GM21717 (cell line): ENCODE results near the gene CDH2.

Source experiments
- ATAC-seq: cut with Tn5 transposase; IDR thresholded peaks from one replicate; pipeline ENCODE4 v1.9.1; 2021; ENCODE audit warnings: mild to moderate bottlenecking, moderate library complexity; ENCODE audit not compliant: unreplicated experiment

Gene CDH2

DNA sequence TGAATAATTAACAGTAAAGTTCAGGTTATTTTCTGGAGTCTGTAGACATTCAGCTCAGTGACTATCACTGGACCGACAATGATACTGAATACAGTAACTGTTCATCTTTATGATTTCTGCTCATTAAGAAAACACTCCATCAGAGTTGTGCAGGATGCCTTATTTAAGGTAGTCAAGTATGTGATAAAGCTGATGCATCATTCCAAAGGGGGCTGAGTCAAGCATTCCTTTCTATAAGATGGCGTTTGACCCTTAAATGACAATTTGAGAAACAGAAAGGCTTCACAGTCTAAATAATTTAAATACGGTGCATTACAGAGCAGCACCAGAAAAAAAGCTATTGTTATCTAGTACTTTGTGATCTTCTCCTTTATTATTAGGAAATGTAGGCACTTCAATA lies 131.1 kb downstream of the CDH2 start:
- no peak for ATAC-seq

DNA sequence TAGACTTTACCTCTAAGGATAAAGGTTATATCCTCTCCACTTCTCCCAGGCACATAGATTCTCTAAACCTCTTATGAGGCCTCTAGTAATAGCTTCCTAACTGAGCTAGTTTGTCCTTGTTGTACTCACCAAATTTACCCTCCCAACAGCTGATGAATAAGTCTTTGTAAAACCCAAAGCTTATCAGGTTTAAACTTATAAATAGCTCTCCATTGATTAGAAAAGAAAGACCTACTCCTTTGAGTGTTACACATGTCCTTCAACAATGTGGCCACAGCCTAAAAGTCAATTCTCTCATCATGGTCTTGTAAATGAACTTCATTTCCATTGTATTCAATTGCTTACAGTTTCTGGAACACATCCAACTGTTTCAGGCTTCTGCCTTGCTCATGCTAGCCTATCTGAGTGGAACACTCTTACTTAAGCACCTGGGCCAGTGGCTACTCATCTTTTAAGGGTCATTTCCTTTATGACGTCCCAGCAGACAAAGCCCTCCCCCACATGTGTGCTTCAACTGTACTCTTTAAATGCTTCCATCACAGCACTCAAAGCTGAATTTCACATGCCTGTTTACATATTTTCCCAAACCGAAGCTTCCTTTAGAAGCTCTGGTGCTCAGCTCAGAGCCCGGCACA lies 131.6 kb downstream of the CDH2 start:
- ATAC-seq: no peak

DNA sequence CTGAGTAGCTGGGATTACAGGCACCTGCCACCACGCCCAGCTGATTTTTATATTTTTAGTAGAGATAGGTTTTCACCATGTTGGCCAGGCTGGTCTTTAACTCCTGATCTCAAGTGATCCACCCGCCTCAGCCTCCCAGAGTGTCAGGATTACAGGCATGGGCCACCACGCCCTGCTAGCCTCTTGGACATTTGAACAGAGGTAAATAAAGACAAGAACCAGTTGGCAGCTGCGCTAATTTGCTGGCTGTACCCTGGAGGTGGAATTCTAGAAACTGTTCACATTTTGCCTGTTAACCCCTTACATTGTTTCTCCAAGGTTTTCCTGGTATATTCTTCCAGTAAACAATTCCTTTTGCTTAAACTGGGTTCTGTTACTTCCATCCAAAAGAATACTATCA lies 132.9 kb downstream of the CDH2 start:
- no peak for ATAC-seq

DNA sequence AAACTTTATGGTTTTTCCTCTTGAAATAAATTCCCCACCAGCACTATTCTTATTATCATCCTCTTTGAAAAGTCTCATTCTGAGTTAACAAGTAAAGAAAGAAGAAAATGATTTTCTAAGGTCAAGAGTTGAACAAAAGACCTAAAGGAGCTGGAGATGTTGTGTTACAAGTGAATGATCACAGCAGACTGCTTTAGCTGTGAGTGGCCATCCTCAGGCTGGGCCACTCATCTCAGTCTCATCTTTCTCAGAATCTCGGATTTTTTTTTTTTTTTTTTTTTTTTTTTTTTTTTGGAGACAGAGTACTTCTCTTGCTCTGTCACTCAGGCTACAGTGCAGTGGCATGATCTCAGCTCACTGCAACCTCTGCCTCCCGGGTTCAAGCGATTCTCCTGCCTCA lies 133.3 kb downstream of the CDH2 start:
- no peak for ATAC-seq

DNA sequence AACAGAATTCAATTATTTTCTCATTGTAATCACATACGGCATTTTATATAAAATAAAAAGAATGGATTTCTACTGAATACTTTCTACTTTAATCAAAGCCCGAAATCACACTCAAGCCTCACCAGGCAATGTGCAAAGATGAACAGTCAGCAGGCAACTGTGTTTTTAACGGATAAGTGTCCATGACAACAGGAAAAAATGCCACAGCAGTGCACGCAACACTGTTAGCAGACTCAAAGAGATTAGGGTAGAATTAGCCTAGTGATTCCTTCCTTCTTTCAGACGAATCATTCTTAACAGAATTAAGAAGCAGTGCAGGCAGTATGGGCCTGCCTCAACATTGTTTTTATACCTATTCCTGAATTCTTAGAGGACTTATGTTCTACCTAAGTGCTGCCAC lies 135.6 kb downstream of the CDH2 start:
- no peak for ATAC-seq

DNA sequence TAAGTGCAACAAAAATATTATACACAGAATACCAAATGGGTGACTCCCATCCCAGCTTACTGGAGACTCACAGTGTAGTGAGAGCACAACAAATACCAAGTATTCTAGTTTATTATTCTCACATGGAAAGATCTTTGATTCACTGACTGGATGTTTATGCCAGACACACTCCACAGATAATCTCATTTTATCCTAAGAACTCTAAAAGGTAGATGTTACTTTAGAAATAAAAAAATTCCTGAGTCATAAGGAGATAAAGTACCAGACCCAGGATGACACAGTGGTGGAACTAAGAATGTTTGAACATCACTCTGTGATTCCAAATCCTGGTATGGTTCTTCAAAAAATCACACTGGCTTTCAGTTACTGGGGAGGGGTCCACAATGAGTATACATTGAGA lies 136.2 kb downstream of the CDH2 start:
- no peak for ATAC-seq

DNA sequence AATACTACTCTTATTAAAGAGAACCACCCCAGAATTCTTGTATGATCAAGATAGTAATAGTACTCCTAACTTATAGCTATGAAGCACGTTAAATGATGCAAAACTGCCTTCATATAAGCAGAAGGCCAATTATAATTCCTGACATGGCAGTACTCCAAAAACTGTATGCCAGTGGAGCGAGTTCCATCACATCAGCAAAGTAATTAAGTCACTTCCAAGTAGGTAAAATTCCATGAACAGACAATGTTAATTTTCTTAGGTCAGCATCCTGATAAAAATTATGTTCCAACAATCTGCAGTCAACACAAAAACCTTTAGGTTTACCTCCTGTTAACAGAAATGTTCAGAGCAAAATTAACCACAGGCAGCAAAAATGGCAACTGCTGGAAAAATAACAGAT lies 136.7 kb downstream of the CDH2 start:
- no peak for ATAC-seq

DNA sequence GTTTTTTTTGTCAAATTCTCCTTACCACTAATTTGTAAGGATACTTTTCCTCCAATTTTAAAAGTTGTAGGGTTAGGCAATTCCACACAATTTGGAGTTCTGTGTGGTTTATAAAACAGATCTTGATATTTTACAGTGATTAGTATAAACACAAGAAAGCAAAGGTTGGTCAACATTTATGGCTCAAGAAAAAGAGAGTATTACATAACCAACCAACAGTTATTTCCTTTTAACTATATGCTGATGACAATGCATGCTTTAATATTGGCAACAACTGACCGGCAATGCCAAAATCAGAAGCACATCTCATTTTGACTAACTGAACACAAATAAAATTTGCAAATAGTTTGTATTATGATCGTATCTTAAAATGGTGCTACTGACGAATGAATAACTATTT lies 137.2 kb downstream of the CDH2 start:
- ATAC-seq: no peak

DNA sequence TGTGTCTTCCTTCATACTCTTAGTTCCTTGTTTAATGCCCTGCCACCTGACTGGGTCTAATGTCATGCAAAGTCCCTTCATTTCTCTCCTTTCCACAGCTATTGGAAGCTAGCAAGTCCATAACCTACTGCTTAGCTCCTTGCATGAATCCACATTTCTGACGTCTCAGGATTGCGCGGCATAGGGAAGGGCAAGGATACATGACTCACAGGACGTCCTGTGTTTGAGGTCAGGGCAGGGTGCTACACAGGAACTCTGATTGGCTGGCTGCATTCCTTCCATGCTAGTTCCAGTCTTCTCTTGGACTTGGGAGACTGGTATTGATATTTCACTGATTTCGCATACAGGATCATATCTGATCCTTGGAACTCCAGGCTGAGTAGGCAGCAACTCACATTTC lies 137.9 kb downstream of the CDH2 start:
- no peak for ATAC-seq

DNA sequence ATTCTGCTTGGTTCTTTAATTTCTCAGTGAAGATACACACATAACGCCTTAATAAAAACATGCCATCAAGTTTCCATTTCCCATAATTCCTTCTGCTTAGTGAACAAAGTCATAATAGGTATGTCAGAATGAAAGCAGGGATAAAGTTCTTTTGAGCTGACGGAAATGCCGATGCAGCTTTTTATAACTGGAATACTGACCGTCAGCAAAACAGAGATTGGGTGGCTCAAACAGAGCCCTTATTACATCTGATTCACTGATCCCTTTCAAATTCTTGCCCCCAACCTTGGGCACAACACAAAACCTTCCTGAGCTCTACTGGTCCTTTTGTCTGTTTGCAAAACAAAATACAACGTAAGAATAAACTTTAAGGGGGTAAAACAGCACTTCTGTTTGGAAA lies 140.4 kb downstream of the CDH2 start:
- no peak for ATAC-seq

DNA sequence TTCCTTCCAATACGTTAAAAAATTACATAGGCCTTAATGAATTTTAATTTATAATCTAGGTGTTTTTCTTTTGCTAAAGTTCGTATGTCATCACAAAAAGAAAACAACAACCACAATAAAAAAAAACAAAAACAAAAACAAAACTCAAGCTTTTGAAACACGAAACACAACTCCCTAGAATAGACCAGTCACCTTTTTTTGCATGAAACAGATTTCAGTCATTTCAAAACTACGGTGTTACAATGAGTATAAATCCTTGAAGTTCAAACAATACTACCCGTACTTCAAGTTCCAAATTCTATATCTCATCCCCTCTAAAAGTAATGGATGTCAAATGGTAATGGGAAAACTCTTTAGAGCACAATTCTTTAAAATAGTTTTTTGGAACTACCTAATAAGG lies 142.4 kb downstream of the CDH2 start:
- no peak for ATAC-seq

DNA sequence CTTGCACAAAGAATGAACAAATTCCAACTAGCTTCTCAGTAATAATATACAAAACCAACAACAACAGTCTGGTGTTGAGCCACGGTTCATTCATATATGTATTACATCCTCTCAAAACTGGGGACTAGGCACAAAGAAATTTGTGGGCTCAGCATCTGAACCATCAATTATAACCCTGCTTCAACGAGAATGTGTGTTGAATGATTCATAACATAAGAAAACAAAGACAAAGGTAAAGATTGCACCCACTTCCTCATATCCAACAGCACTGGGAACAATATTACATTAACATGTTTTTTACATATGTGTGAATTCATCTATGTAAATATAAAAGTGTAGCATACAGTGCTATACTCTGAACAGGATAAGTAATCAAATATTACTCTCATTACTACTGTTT lies 144.8 kb downstream of the CDH2 start:
- ATAC-seq: no peak

DNA sequence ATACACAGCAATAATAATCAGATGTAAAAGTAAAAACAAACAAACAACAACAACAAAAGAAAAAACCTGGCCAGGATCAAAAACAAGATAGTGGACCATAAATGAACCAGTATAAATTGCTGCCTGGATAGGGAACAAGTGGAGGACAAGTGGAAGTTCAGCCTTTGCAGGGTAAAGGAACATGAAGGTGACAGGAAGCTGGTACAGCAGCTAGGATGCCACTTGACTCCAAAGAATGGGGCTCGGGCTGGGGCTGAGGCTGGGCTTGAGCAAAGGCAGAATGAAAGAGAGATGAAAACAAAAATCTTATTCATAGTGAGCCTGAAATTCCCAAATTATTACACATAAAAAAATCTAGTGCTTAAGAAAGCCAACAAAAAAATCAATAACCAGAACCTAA lies 146.5 kb downstream of the CDH2 start:
- ATAC-seq: no peak

DNA sequence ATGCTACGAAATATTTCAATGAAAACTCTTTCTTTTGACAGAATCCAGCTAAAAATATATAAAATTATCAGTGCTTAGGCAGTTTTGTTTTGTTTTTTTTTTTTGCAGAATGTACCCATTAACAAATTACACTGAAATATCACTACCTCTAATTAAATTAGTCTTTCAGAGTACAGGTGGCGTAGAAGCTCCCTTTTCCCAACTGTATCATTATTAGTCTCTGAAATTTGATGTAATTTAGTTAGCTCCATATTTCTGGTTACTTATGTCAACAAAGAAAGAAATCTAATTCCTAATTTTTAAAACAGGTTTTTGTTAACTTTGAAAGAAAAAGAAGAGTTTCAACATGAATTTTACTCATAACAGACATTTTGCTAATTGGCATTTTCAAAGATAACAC lies 149.2 kb downstream of the CDH2 start:
- ATAC-seq: no peak

DNA sequence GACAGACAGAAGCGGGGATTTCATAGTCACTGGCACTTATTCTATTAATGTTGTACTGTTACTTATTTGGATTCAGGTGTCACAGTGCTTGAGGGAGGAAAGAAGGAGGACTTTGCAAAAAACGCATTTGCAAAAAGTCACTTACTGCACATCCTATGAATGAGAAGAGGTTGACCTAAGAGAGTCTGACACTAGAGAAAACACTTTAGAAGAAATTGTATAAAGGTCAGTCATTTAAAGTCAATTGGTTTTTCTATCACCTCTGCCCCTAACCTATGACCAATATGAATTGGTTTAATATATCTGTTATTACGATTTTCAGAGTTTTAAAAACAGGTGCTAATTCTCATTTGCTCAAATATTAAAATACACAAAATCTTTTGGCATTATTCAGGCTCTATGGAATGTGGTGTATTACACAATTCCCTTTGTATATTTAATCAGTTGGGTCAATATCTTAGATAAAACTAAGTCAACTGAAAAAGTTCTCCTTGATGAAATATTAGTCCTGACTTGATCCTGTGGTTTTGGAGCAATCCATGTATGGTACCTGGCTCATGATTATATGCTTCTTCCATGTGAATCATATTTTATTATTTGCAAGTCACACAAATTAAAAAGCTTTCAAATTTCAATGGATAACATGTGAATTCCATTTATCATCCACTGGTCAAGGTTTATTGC lies 157.4 kb downstream of the CDH2 start:
- no peak for ATAC-seq

DNA sequence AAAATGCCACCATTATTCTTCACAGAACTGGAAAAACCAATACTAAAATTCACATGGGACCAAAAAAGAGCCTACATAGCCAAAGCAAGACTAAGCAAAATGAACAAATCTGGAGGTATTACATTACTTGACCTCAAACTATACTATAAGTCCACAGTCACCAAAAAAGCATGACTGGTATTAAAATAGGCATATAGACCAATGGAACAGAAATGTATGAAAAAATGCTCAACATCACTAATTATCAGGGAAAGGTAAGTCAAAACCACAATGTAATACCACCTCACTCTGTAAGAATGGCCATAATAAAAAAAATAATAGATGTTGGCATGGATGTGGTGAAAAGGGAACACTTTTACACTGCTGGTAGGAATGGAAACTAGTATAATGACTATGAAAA lies 158.6 kb downstream of the CDH2 start:
- no peak for ATAC-seq

DNA sequence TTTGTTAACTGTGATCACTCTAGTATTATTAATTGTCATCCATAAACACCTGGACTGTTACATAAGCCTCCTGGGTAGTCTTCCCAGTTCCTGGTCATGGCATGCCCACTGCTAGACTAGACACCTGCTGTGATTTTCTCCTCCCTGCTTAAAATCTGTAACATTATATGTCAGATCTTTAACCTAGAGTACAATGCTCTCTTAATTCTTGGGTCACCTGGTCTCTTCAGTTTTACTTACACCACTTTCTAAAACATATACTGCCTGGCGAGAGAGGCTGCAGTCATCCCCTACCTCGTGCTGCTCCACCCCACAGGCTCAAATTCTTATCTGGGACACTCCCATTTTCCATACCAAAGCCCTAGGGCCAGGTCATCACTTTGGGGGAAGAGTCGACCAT lies 161.3 kb downstream of the CDH2 start:
- ATAC-seq: no peak

DNA sequence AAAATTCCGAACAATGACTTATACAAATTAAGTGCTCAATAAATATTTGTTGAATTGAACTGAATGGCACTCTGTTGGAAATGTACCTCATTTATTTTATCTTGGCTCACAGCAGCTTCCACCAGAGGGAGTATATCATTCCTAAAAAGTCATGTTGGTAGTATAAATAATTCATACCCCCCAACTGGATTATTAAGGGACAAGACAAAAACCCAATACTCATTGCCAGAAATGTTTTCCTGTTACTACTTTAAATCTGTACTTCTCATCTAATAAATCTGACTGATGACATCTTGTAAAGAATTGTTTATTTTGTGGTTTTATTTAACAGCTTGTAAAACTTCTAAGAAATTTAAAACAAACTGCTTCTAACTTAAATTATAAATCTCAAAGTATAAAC lies 163.9 kb downstream of the CDH2 start:
- ATAC-seq: no peak

DNA sequence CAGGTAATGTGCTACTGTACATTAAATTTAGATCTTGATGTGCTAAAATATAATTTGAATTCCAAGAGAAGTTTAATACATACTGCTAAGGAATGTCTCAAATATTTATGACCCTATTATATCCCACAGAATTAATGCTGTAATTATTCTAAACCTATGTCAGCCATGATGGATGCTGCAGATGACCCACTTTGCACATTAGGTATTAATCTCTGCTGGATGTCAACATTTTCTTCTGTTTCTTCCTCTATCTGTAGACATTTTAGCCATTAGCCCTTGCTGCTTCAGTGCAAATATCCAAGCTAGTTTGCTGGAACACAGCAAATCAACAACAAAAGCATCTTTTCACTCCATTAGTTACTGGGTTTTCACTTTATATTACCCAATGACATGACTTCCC lies 164.6 kb downstream of the CDH2 start:
- no peak for ATAC-seq

DNA sequence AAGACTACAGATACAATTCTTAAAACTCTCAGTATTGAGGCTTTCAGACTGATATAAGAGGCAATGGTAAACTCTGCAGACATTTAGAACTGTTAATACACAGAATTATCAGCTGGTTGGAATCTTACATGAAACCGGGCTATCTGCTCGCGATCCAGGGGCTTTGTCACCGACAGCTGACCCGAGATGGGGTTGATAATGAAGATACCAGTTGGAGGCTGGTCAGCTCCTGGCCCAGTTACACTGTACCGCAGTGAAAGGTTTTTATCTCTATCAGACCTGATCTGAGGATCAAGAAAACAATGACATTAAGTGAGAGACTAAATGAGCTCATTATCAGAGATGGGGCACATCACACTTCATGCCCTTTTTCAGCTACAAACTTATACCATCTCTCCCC lies 167.3 kb downstream of the CDH2 start:
- no peak for ATAC-seq

DNA sequence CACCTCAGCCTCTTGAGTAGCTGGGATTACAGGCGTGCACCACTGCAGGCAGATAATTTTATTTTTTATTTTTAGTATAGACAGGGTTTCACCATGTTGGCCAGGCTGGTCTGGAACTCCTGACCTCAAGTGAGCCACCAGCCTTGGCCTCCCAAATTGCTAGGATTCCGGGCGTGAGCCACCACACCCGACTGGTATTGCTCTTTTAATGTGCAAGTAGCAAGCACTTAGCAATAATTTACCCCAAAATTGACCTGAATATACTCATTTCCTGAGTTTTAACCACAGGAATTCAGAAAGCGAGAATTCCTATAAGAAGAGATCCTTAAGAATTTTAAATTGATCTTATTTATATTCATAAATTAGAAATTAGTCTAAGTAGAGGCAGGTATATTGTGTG lies 169.1 kb downstream of the CDH2 start:
- ATAC-seq: no peak

DNA sequence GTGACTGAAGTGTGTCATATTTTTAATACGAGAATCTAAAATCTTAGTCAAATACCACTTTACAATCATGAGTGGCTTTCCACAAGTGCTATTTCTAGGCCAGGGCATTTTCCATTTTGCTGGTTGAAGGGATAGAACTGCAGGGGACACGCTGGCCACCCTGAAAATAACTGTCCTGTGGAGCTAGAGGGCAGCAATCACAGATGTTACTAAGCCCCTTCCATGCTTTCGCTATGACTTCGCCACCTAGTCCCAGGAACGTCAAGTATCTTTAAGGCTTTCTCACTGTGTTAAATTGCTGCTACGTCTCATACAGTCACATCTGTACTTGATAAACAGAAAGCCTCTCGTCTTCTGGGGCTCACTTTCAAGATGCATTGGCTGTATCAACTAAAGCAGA lies 171.8 kb downstream of the CDH2 start:
- ATAC-seq: no peak

DNA sequence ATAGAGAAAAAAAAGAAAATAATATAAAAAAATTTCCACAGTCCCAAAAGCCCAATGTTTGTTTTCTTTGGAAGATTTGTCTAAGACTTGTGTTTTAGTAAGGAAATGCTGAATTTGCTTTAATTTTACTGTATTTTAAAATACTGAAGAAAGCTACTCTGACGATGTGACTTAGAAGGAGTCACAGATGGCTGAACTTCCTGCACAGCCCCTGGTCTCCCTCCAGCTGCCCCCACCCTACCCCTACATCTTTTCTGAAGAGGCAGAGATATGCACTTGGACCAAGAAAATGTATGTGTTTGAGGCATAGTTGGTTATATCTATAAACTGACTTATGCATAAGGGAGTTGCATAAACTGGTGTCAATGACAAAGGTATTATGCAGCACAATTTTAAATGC lies 172.3 kb downstream of the CDH2 start:
- no peak for ATAC-seq
